GM12891 (cell line): ENCODE measurements around the gene CELF5.

Experiments
- DNase-seq: peaks from one replicate; pipeline ENCODE4 v3.0.0; 2011; ENCODE audit warnings: low spot score; ENCODE audit not compliant: insufficient read length
- FAIRE-seq: peaks from 2 replicates; lab custom pipeline; 2011; peaks lifted over from hg19 to GRCh38; lab: Jason Lieb, UNC
- PAX5 ChIP-seq: IDR thresholded peaks from 2 replicates; pipeline ENCODE4 v1.6.1; 2011; ENCODE audit warnings: low read length, moderate library complexity, mild to moderate bottlenecking; ENCODE audit not compliant: insufficient read depth, severe bottlenecking
- POLR2A ChIP-seq: IDR thresholded peaks from 2 replicates; pipeline ENCODE4 v1.6.1; 2011; ENCODE audit warnings: low read depth, low read length, control low read depth
- POLR2AphosphoS5 ChIP-seq: IDR thresholded peaks from 2 replicates; pipeline ENCODE4 v1.6.1; 2011; ENCODE audit warnings: low read depth, low read length, control low read depth
- POU2F2 ChIP-seq: IDR thresholded peaks from 2 replicates; pipeline ENCODE4 v1.6.1; 2011; ENCODE audit warnings: low read depth, mild to moderate bottlenecking, control low read depth, low read length, moderate library complexity
- SPI1 ChIP-seq: IDR thresholded peaks from 2 replicates; pipeline ENCODE4 v1.6.1; 2011; ENCODE audit warnings: low read depth, low read length, control low read depth
- TAF1 ChIP-seq: IDR thresholded peaks from 2 replicates; pipeline ENCODE4 v1.6.1; 2011; ENCODE audit warnings: low read depth, low read length, control low read depth

Gene CELF5

GRCh38 chr19:3184847-3185460, 39.5 kb upstream of the CELF5 start:
- TF ChIP-seq POU2F2: no peak
- TF ChIP-seq PAX5: no peak
- TF ChIP-seq SPI1: no peak
- no peak for TF ChIP-seq POLR2AphosphoS5
- no peak for TF ChIP-seq TAF1
- TF ChIP-seq POLR2A: no peak
- DNase-seq (no peak), FAIRE-seq (peak; percentile 75)

GRCh38 chr19:3185461-3186159, 38.9 kb upstream of the CELF5 start, which contains the start of gene NCLN:
Gene NCLN (plus strand): TSS chr19:3185930. CDS start chr19:3186031, 101 bp downstream.
- peak; percentile 65; the same call in 1 of the 2 replicates for TF ChIP-seq TAF1
- no peak; the same call in 1 of the 2 replicates for TF ChIP-seq POLR2AphosphoS5
- TF ChIP-seq PAX5: peak; percentile 18
- TF ChIP-seq SPI1: peak; percentile 79
- 0 out of 2 replicates have a peak, but pooled peaks have one; percentile 29 for TF ChIP-seq POU2F2
- peak; percentile 21; the same call in 1 of the 2 replicates for TF ChIP-seq POLR2A
- peak; percentile 99 for FAIRE-seq
- DNase-seq: peak; percentile 86

DNA sequence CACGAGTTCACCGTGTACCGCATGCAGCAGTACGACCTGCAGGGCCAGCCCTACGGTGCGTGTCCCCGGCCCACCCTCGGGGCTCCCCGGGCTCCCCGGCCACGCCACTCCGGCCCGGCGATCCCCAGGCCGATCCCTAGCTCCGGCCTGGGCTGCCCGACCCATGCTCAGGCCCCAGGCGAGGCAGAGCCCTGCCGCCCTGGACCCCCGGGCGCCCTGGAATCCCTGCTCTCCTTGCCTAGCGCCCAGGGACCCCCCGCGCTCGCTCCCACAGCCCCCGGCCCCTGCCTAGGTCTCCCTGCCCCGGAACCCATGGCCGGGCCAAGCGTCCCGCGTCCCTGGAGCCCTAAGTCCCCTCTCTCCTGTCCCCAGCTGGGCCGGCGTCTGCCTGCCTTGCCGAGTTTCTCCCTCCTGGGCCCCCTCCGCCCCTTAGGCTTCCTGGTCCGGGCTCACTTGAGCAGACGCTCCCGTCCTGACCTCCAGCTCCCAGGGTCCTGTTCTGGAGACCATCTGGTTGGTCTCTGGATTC, 38.2 kb upstream of the CELF5 start:
- TF ChIP-seq POU2F2 (no peak), PAX5 (no peak), POLR2AphosphoS5 (no peak), POLR2A (no peak), TAF1 (no peak), SPI1 (no peak)

GRCh38 chr19:3186891-3187661, 37.4 kb upstream of the CELF5 start:
- TF ChIP-seq POLR2A (no peak), PAX5 (no peak), TAF1 (no peak), POLR2AphosphoS5 (no peak), POU2F2 (no peak), SPI1 (no peak)
- DNase-seq: no peak
- FAIRE-seq: no peak

More for the DNA sequence above, 38.2 kb upstream of the CELF5 start:
- FAIRE-seq: no peak
- DNase-seq: no peak

DNA sequence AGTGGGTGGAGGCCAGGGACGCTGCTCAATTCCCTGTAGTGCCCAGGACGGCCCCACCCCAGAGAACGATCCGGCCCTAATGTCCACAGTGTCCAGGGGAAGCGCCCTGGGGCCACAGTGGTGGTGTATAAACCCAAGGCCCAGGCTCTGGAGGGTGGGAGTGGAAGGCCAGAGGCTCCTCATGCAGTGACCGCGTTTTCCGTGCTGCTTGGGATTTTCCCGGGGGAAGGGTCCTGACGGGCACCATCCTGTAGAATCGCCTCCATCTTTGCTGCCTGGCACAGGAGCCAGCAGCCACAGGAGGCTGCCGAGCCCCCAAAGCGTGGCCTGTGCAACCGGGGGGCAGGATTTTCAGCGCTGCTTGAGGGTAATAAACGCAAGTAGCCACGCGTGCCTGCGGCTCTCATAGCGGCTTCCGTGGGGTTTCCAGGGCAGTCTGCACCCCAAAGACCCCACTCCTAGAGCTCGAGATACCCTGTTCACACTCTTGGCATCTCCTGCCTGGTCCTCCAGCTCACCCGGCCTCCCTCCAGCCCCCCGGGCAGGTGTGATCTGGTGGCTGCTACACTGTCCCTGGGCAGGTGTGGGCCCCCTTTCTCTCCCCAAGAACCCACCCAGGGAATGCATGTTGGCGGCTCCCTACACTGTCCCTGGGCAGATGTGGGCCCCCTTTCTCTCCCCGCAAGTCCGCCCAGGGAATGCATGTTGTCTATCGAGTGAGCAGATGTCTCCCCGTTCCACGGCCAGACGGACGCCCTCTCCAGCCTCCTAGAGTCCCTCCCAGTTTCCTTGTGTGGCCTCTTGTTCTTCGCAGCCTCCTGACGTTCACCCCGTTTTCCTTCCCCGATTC, 36.6 kb upstream of the CELF5 start:
- TF ChIP-seq POLR2A: no peak
- TF ChIP-seq PAX5: no peak
- TF ChIP-seq POU2F2: no peak
- no peak for TF ChIP-seq POLR2AphosphoS5
- no peak for TF ChIP-seq SPI1
- no peak for TF ChIP-seq TAF1
- DNase-seq: no peak
- FAIRE-seq: no peak

- FAIRE-seq (no peak), DNase-seq (no peak)
- no peak for TF ChIP-seq PAX5
- TF ChIP-seq POLR2A: no peak
- no peak for TF ChIP-seq SPI1
- TF ChIP-seq POLR2AphosphoS5: no peak
- no peak for TF ChIP-seq POU2F2
- TF ChIP-seq TAF1: no peak
Measured at GRCh38 chr19:3188627-3189596, 35.5 kb upstream of the CELF5 start.

DNA sequence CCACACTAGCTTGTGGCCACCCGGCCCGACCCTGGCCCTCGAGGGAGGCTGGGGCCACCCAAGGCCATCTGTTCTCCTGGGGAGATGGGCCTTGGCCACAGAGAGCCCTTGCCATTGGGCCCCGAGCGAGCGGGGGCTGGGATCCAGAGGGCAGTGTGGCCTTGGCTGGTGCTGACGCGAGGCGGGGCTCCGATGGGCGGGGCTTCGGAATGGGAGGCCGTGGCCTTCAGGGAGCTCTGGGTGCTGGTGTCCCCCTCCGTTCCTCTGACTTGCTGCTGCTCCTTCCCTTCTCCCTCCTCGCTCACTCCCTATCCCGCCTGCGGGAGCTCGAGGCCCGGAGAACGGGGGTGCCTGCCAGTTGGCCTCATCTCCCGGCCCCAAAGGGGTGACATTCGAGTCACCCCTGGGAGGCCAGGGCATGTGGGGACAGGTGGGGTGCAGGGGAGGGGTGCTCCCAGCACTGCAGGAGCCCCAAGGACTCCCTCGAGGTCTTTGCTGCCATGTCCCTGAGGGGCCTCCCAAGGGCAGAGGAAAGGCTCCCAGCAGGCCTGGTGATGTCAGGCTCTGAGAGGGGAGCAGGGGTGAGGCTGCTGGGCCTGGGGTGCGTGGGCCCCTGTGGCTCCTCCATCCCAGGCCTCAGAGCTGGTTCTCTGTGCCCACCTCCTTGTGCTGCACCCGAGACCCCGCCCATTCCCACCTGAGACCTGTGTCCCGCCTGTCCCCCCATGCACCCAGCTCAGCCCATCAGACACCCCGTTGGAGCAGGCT, 34.6 kb upstream of the CELF5 start:
- DNase-seq (no peak), FAIRE-seq (no peak)
- TF ChIP-seq POU2F2: no peak
- no peak for TF ChIP-seq PAX5
- no peak for TF ChIP-seq POLR2A
- no peak for TF ChIP-seq TAF1
- TF ChIP-seq SPI1: no peak
- no peak for TF ChIP-seq POLR2AphosphoS5
